Panc1 (cell line): ENCODE results near the gene WDR5.

Source experiments
- CTCF ChIP-seq: fragments of 450-650 bp; IDR thresholded peaks from 2 replicates; pipeline ENCODE4 v1.5.1; 2017; ENCODE audit warnings: mild to moderate bottlenecking
- REST ChIP-seq, 2 experiments: IDR thresholded peaks; 2 replicates each; pipeline ENCODE4 v1.6.1; 2011 to 2012; ENCODE audit warnings: low read depth in 2 of 2, control low read depth in 1 of 2, low read length in 1 of 2, mild to moderate bottlenecking in 1 of 2, moderate library complexity in 1 of 2; ENCODE audit not compliant: insufficient read depth in 1 of 2

- no peak for TF ChIP-seq CTCF
- no peak for TF ChIP-seq REST (IDR thresholded peaks at IDR 0.05; ENCODE audit: insufficient read depth in 1 of 2, low read depth in 2 of 2, low read length in 1 of 2)
Observed at GRCh38 chr9:134150557-134151214, 14.8 kb downstream of the WDR5 start.
